ENCODE measurements around the gene MGLL. TPM values are rescaled to one million over a fixed set of nuclear protein-coding genes. Genes with fewer than 3 reads are reported as not detected.

Gene MGLL
- total RNA-seq, 1 donor, result 18.1 TPM

DNA sequence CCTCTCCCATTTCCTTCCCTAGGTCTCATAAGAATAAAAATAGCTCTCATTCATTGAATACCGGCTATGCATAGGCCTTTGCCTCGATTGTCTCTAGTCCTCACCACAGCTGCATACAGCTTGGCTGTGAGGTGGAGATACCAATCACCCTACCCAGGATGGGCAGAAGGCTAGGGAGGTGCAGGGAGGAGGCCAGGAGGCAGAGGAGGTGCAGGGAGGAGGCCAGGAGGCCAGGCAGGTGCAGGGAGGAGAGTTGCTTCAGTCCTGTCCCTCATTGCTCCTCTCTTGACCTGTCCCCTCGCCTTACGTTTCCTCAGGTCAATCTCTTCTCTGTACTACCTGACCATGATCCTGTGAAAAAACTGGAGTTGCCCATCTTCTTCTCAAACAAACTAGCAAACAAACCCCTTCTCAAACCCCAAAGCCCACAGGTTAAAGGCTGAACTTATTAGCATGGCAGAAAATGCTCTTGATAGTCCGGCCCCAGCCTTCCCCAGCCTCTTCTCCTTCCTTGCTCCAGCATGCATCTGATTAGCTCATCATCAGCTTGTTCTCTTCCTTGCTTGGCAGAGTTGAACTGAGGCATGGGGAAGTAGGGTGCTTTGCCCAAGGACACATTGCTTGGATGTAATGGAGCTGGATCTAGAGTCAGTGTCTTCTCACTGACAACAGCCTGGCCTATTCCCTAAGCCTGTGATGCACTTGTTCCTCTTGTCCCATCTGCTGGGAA, 177.5 kb downstream of the MGLL start:
- H3K9me3 ChIP-seq (ENCODE audit: low read depth, low read length), result no peaks in the 10 kb centered on the region
- no peak overlapping the region for H3K27ac ChIP-seq (ENCODE audit: low read depth, low read length)
- H3K4me3 ChIP-seq (ENCODE audit: insufficient read depth, low read length), result no peak overlapping the region
- H3K79me2 ChIP-seq (ENCODE audit: insufficient read depth, low read length), result no peaks in the 10 kb centered on the region
- H3K36me3 ChIP-seq (ENCODE audit: insufficient read depth, low read length), result no peaks in the 10 kb centered on the region
- no peak overlapping the region for H2AFZ ChIP-seq (ENCODE audit: low read length)
- no peaks in the 10 kb centered on the region for H3K4me1 ChIP-seq (ENCODE audit: insufficient read depth, low read length)
- no peaks in the 10 kb centered on the region for H4K20me1 ChIP-seq (ENCODE audit: insufficient read depth, low read length)
- H3K27me3 ChIP-seq (ENCODE audit: insufficient read depth, low read length), result peaks cover 7% of the 10 kb centered on the region
- DNase-seq (ENCODE audit: insufficient read length, low spot score, missing footprints), result no peak
- no peak overlapping the region for H3K4me2 ChIP-seq (ENCODE audit: insufficient read depth, low read length)
- TF ChIP-seq CTCF (IDR thresholded peaks at IDR 0.05; ENCODE audit: extremely low read depth, low read depth, low read length), result no peak

GRCh38 chr3:127640042-127640355, 182.3 kb downstream of the MGLL start:
- Histone ChIP-seq H3K4me2 (ENCODE audit: insufficient read depth, low read length) (no peak overlapping the region), H3K36me3 (ENCODE audit: insufficient read depth, low read length) (no peaks in the 10 kb centered on the region), H3K9me3 (ENCODE audit: low read depth, low read length) (no peaks in the 10 kb centered on the region), H4K20me1 (ENCODE audit: insufficient read depth, low read length) (no peaks in the 10 kb centered on the region), H2AFZ (ENCODE audit: low read length) (no peak overlapping the region), H3K79me2 (ENCODE audit: insufficient read depth, low read length) (no peaks in the 10 kb centered on the region), H3K4me1 (ENCODE audit: insufficient read depth, low read length) (no peaks in the 10 kb centered on the region), H3K27ac (ENCODE audit: low read depth, low read length) (no peak overlapping the region), H3K27me3 (ENCODE audit: insufficient read depth, low read length) (peaks cover 13% of the 10 kb centered on the region), H3K4me3 (ENCODE audit: insufficient read depth, low read length) (no peak overlapping the region)
- no peak for TF ChIP-seq CTCF (IDR thresholded peaks at IDR 0.05; ENCODE audit: extremely low read depth, low read depth, low read length)
- DNase-seq (ENCODE audit: insufficient read length, low spot score, missing footprints), result no peak

GRCh38 chr3:127639173-127640041, 182.9 kb downstream of the MGLL start:
- no peak for DNase-seq (ENCODE audit: insufficient read length, low spot score, missing footprints)
- H3K36me3 ChIP-seq (ENCODE audit: insufficient read depth, low read length), result no peaks in the 10 kb centered on the region
- H4K20me1 ChIP-seq (ENCODE audit: insufficient read depth, low read length), result no peaks in the 10 kb centered on the region
- H3K4me1 ChIP-seq (ENCODE audit: insufficient read depth, low read length), result no peaks in the 10 kb centered on the region
- H3K79me2 ChIP-seq (ENCODE audit: insufficient read depth, low read length), result no peaks in the 10 kb centered on the region
- no peak overlapping the region for H2AFZ ChIP-seq (ENCODE audit: low read length)
- no peak overlapping the region for H3K4me3 ChIP-seq (ENCODE audit: insufficient read depth, low read length)
- TF ChIP-seq CTCF (IDR thresholded peaks at IDR 0.05; ENCODE audit: extremely low read depth, low read depth, low read length), result no peak
- no peak overlapping the region for H3K4me2 ChIP-seq (ENCODE audit: insufficient read depth, low read length)
- peaks cover 14% of the 10 kb centered on the region for H3K27me3 ChIP-seq (ENCODE audit: insufficient read depth, low read length)
- H3K9me3 ChIP-seq (ENCODE audit: low read depth, low read length), result no peaks in the 10 kb centered on the region
- no peak overlapping the region for H3K27ac ChIP-seq (ENCODE audit: low read depth, low read length)

Other genes with a start within 250 kb of the MGLL start
- gene TPRA1, start 231.8 kb downstream of the MGLL start, total RNA-seq, result 29.5 and 30.4 TPM in 2 replicates
- gene MCM2, start 224.1 kb downstream of the MGLL start, total RNA-seq, result 14.5 and 15.3 TPM in 2 replicates
- gene PODXL2, start 193.3 kb downstream of the MGLL start, total RNA-seq, result 0.36 and 0.59 TPM in 2 replicates
- 14.7 and 17.7 TPM in 2 replicates for gene ABTB1, start 149.6 kb downstream of the MGLL start, total RNA-seq
- gene KBTBD12, start 92.7 kb upstream of the MGLL start, total RNA-seq, result not detected in 2 replicates
- 350 and 355 TPM in 2 replicates for gene SEC61A1, start 229.9 kb upstream of the MGLL start, total RNA-seq